ENCODE data around the gene PNMA6A. TPM values are rescaled to one million over a fixed set of nuclear protein-coding genes. Genes with fewer than 3 reads are reported as not detected.

Gene PNMA6A
- total and polyA plus RNA-seq, 2 of the 13 experiments (the other 11 are each of a cell fraction or from before 2014, with no cell fraction given): 0.11 to 0.66 TPM

- FAIRE-seq (no peak), ATAC-seq (no peak), DNase-seq (ENCODE audit: low spot score) (no peak)
- H3K27ac ChIP-seq (ENCODE audit: extremely low read length, insufficient read depth, low read length): no peak overlapping the region
- H4K20me1 ChIP-seq (ENCODE audit: insufficient read depth, low read length): no peaks in the 10 kb centered on the region
- no peaks in the 10 kb centered on the region for H3K79me2 ChIP-seq (ENCODE audit: insufficient read depth, low read length)
- H3K27me3 ChIP-seq (ENCODE audit: control insufficient read depth in 1 of 2, insufficient read depth in 2 of 2, low read length in 2 of 2): no peaks in the 10 kb centered on the region
- no peaks in the 10 kb centered on the region for H3K36me3 ChIP-seq (replicated peaks in 1 of 2; ENCODE audit: control insufficient read depth in 1 of 2, insufficient read depth in 2 of 2, low read length in 2 of 2)
- TF ChIP-seq MXD4 (CRISPR knock-in tag; IDR thresholded peaks at IDR 0.05): no peak
- TF ChIP-seq CC2D1A (CRISPR knock-in tag; IDR thresholded peaks at IDR 0.05): no peak
- TF ChIP-seq HOXD1 (CRISPR knock-in tag; IDR thresholded peaks at IDR 0.05): no peak
- no peak for TF ChIP-seq RBM39 (IDR thresholded peaks at IDR 0.05; ENCODE audit: low read depth, low read length, poor library complexity, severe bottlenecking)
- no peak for TF ChIP-seq BCL6 (CRISPR knock-in tag; IDR thresholded peaks at IDR 0.05)
- TF ChIP-seq JUNB (CRISPR knock-in tag; IDR thresholded peaks at IDR 0.05; ENCODE audit: borderline replicate concordance): no peak
- no peak for TF ChIP-seq CBX1 (IDR thresholded peaks at IDR 0.05; ENCODE audit: low read depth)
- TF ChIP-seq SKI (IDR thresholded peaks at IDR 0.05; ENCODE audit: partially characterized antibody): no peak
- no peak for TF ChIP-seq ZNF652 (CRISPR knock-in tag; IDR thresholded peaks at IDR 0.05; ENCODE audit: borderline replicate concordance, low read depth)
- no peak for TF ChIP-seq JARID2 (CRISPR knock-in tag; IDR thresholded peaks at IDR 0.05; ENCODE audit: insufficient replicate concordance)
- no peak for TF ChIP-seq AGO2 (optimal IDR thresholded peaks at IDR 0.05; ENCODE audit: low read depth, low read length)
- no peak for TF ChIP-seq ZGPAT (CRISPR knock-in tag; IDR thresholded peaks at IDR 0.05)
- no peak for TF ChIP-seq PRDM15 (CRISPR knock-in tag; IDR thresholded peaks at IDR 0.05)
- TF ChIP-seq ZMYM3 (CRISPR knock-in tag; IDR thresholded peaks at IDR 0.05): no peak
- ChIA-PET POLR2A (no interaction called here), CTCF (ENCODE audit: low intra/inter-chr PET ratio, low total read pairs) (no interaction called here)
- no peaks in the 10 kb centered on the region for H3K9me3 ChIP-seq (ENCODE audit: low read length)
- no peak overlapping the region for H3K4me3 ChIP-seq (replicated peaks in 1 of 3; ENCODE audit: insufficient read depth in 1 of 3, low read depth in 2 of 3, low read length in 3 of 3)
- no peak overlapping the region for H3K9ac ChIP-seq (ENCODE audit: insufficient read depth, low read depth, low read length)
- no CpG with 5 or more reads among the region's 11 CpGs for WGBS (ENCODE audit: low lambda C conversion rate)
- H3K4me2 ChIP-seq (ENCODE audit: low read depth, low read length): no peak overlapping the region
- in situ Hi-C loops (cut with HindIII; ENCODE audit: extremely low pct_ligation_motif_present, low pct_unique_long_range_greater_than_20kb): loop anchor here (5.0 to 10.0 kb wide), 2 partner anchors 88 to 385 kb away; partner anchors contain the start of gene ZFP92
- intact Hi-C loops (cut with micrococcal nuclease; ENCODE audit: unreplicated experiment): no loop called here
- no peak overlapping the region for H2AFZ ChIP-seq (ENCODE audit: low read length)
- H3K4me1 ChIP-seq (ENCODE audit: insufficient read depth, low read length): 0 out of 2 replicates have a peak, but pooled peaks cover 9% of the 10 kb centered on the region
- no TSS peak for BruUV-seq (replicated peaks)
Observed at GRCh38 chrX:153029875-153030274, 42.4 kb upstream of the PNMA6A start.
